Stimulated activated CD8-positive, alpha-beta memory T cell treated with anti-CD3 and anti-CD28 coated beads, Interleukin-7, amount 100 ng/mL, for 48 hours (primary cell): ENCODE measurements around the gene UBE2G2.

ENCODE experiments used
- DNase-seq, 2 donors: peaks; one replicate each; pipeline ENCODE4 v3.0.0-alpha.2; 2020; ENCODE audit warnings: low read depth in 1 of 2; ENCODE audit errors: extremely low read depth in 1 of 2

UBE2G2 gene

GRCh38 chr21:44816761-44817505 is 15.3 kb upstream of the UBE2G2 start:
- no peak for DNase-seq

- DNase-seq: no peak
These were observed 14.4 kb upstream of the UBE2G2 start for GRCh38 chr21:44815852-44816628.

GRCh38 chr21:44815225-44815624 is 13.6 kb upstream of the UBE2G2 start:
- no peak for DNase-seq

GRCh38 chr21:44814498-44815023 is 12.9 kb upstream of the UBE2G2 start:
- no peak for DNase-seq

- DNase-seq: no peak
These were observed 12.1 kb upstream of the UBE2G2 start for GRCh38 chr21:44813727-44814126.

- DNase-seq: no peak
These were observed 11.5 kb upstream of the UBE2G2 start for GRCh38 chr21:44813149-44813548.

- no peak for DNase-seq
These were observed 11.0 kb upstream of the UBE2G2 start for GRCh38 chr21:44812640-44813039.

- no peak for DNase-seq
These were observed 9.2 kb upstream of the UBE2G2 start for GRCh38 chr21:44810779-44811178.

- no peak for DNase-seq
These were observed 4.2 kb upstream of the UBE2G2 start for GRCh38 chr21:44805859-44806258.

GRCh38 chr21:44805226-44805625 is 3.6 kb upstream of the UBE2G2 start:
- no peak for DNase-seq

GRCh38 chr21:44804762-44805161 is 3.1 kb upstream of the UBE2G2 start:
- DNase-seq: no peak

GRCh38 chr21:44803651-44804050 is 2.0 kb upstream of the UBE2G2 start:
- no peak for DNase-seq

- DNase-seq: no peak
These were observed 955 bp upstream of the UBE2G2 start for GRCh38 chr21:44802396-44803153.

- no peak for DNase-seq
These were observed 601 bp downstream of the UBE2G2 start for GRCh38 chr21:44800971-44801467.

- DNase-seq: no peak
These were observed 1.5 kb downstream of the UBE2G2 start for GRCh38 chr21:44800103-44800502.

GRCh38 chr21:44799646-44800045 is 2.0 kb downstream of the UBE2G2 start:
- no peak for DNase-seq

- no peak for DNase-seq
These were observed 3.8 kb downstream of the UBE2G2 start for GRCh38 chr21:44797775-44798174.

GRCh38 chr21:44795342-44795741 is 6.3 kb downstream of the UBE2G2 start:
- DNase-seq: no peak

GRCh38 chr21:44793592-44794374 is 7.8 kb downstream of the UBE2G2 start:
- DNase-seq: no peak
